Neural progenitor cell (in vitro differentiated cells): ENCODE results near the gene TTYH2. TPM values are rescaled to one million over a fixed set of nuclear protein-coding genes. Genes with fewer than 3 reads are reported as not detected.

Experiments used
- DNase-seq: peaks from one replicate; pipeline ENCODE4 v3.0.0-alpha.2; 2016; ENCODE audit warnings: low spot score
- H2AFZ ChIP-seq: fragments of 200-600 bp; sonication (generic); replicated peaks from 2 replicates; pipeline ENCODE4 v1.6.1; 2016; ENCODE audit warnings: antibody characterized with exemption
- H3F3A ChIP-seq: fragments of 200-600 bp; sonication (generic); 2 replicates; pipeline ENCODE4 v1.6.1; 2016; ENCODE audit warnings: antibody characterized with exemption, low read depth
- H3K27ac ChIP-seq: fragments of 200-600 bp; sonication (generic); 2 replicates; pipeline ENCODE4 v1.5.1; 2016; ENCODE audit warnings: mild to moderate bottlenecking
- H3K27me3 ChIP-seq: fragments of 200-600 bp; sonication (generic); 2 replicates; pipeline ENCODE4 v1.6.1; 2016; ENCODE audit warnings: mild to moderate bottlenecking, moderate library complexity
- H3K36me3 ChIP-seq: fragments of 200-600 bp; sonication (generic); 2 replicates; pipeline ENCODE4 v1.5.1; 2016
- H3K4me1 ChIP-seq: fragments of 200-600 bp; sonication (generic); 2 replicates; pipeline ENCODE4 v1.6.1; 2016; ENCODE audit warnings: mixed run types
- H3K4me2 ChIP-seq: fragments of 200-600 bp; sonication (generic); 2 replicates; pipeline ENCODE4 v1.6.1; 2016
- H3K4me3 ChIP-seq: fragments of 200-600 bp; sonication (generic); 2 replicates; pipeline ENCODE4 v1.5.1; 2016
- H3K79me2 ChIP-seq: fragments of 200-600 bp; sonication (generic); 2 replicates; pipeline ENCODE4 v1.6.1; 2016; ENCODE audit warnings: low read depth
- H3K9ac ChIP-seq: fragments of 200-600 bp; sonication (generic); 2 replicates; pipeline ENCODE4 v1.6.1; 2016
- H3K9me3 ChIP-seq: fragments of 200-600 bp; sonication (generic); 2 replicates; pipeline ENCODE4 v1.5.1; 2016; ENCODE audit warnings: low read depth
- H4K20me1 ChIP-seq: fragments of 200-600 bp; sonication (generic); 2 replicates; pipeline ENCODE4 v1.6.1; 2016; ENCODE audit warnings: low read depth
- H3K27ac Mint-ChIP-seq: 3 replicates; pipeline ENCODE4 v1.8.0; 2021; ENCODE audit warnings: mixed read lengths
- H3K27me3 Mint-ChIP-seq: 2 replicates; pipeline ENCODE4 v1.8.0; 2022; ENCODE audit warnings: low read depth, mild to moderate bottlenecking, inconsistent platforms, moderate library complexity, mixed read lengths; ENCODE audit not compliant: insufficient read depth
- H3K36me3 Mint-ChIP-seq: 3 replicates; pipeline ENCODE4 v1.8.0; 2021; ENCODE audit warnings: mixed read lengths
- H3K4me1 Mint-ChIP-seq: 3 replicates; pipeline ENCODE4 v1.8.0; 2021; ENCODE audit warnings: mixed read lengths
- H3K4me3 Mint-ChIP-seq: 3 replicates; pipeline ENCODE4 v1.8.0; 2021; ENCODE audit warnings: mild to moderate bottlenecking, moderate library complexity, mixed read lengths
- H3K9me3 Mint-ChIP-seq: 3 replicates; pipeline ENCODE4 v1.8.0; 2020; ENCODE audit warnings: mixed read lengths
- CTCF ChIP-seq: fragments of 200-600 bp; sonication (generic); IDR thresholded peaks from 2 replicates; pipeline ENCODE4 v1.5.1; 2017; ENCODE audit warnings: antibody characterized with exemption, mild to moderate bottlenecking
- EZH2 ChIP-seq: fragments of 200-600 bp; sonication (generic); IDR thresholded peaks from 2 replicates; pipeline ENCODE4 v1.6.1; 2017; ENCODE audit warnings: antibody characterized with exemption, mild to moderate bottlenecking, moderate library complexity
- EZH2phosphoT487 ChIP-seq: fragments of 200-600 bp; sonication (generic); IDR thresholded peaks from 2 replicates; pipeline ENCODE4 v1.6.1; 2017; ENCODE audit warnings: antibody characterized with exemption
- total RNA-seq: library from RNA; depleted of rRNA; stranded (reverse); fragments of >200 nt; gene quantifications from 2 replicates; pipeline ENCODE4 v1.2.3, GENCODE V29; 2015; ENCODE audit warnings: low replicate concordance

The TTYH2 gene
- total RNA-seq, 1 donor from 2014 or later: 5.8 TPM

GRCh38 chr17:74252211-74252610 is 38.8 kb downstream of the TTYH2 start:
- H2AFZ ChIP-seq: no peak overlapping the region
- H3K9me3 Mint-ChIP-seq: peaks cover under 1% of the 10 kb centered on the region
- H3K36me3 ChIP-seq: no peaks in the 10 kb centered on the region
- H3K9me3 ChIP-seq: no peaks in the 10 kb centered on the region
- H3K27ac Mint-ChIP-seq: no peak overlapping the region
- no peak overlapping the region for H3K4me3 ChIP-seq
- no peaks in the 10 kb centered on the region for H3K27me3 ChIP-seq
- no peak for DNase-seq
- no peaks in the 10 kb centered on the region for H4K20me1 ChIP-seq
- H3K36me3 Mint-ChIP-seq: peaks cover 10% of the 10 kb centered on the region
- TF ChIP-seq EZH2phosphoT487: no peak
- no peak for TF ChIP-seq CTCF
- TF ChIP-seq EZH2: no peak
- H3K4me2 ChIP-seq: no peak overlapping the region
- peaks cover 11% of the 10 kb centered on the region for H3K27me3 Mint-ChIP-seq
- no peaks in the 10 kb centered on the region for H3F3A ChIP-seq
- H3K4me1 ChIP-seq: peaks cover 9% of the 10 kb centered on the region
- H3K9ac ChIP-seq: no peak overlapping the region
- H3K27ac ChIP-seq: no peak overlapping the region
- H3K4me1 Mint-ChIP-seq: peaks cover 14% of the 10 kb centered on the region
- H3K79me2 ChIP-seq: no peaks in the 10 kb centered on the region
- H3K4me3 Mint-ChIP-seq: no peak overlapping the region

- Histone ChIP-seq H3K4me1 (peaks cover 9% of the 10 kb centered on the region), H2AFZ (no peak overlapping the region), H3K4me3 (no peak overlapping the region), H3K9ac (no peak overlapping the region), H3F3A (no peaks in the 10 kb centered on the region), H3K4me2 (no peak overlapping the region), H3K36me3 (no peaks in the 10 kb centered on the region), H3K27ac (no peak overlapping the region), H3K27me3 (no peaks in the 10 kb centered on the region), H3K9me3 (no peaks in the 10 kb centered on the region), H4K20me1 (no peaks in the 10 kb centered on the region), H3K79me2 (no peaks in the 10 kb centered on the region)
- peaks cover 11% of the 10 kb centered on the region for H3K27me3 Mint-ChIP-seq
- DNase-seq: no peak
- H3K9me3 Mint-ChIP-seq: no peaks in the 10 kb centered on the region
- no peak overlapping the region for H3K4me3 Mint-ChIP-seq
- no peak overlapping the region for H3K27ac Mint-ChIP-seq
- TF ChIP-seq EZH2phosphoT487 (no peak), CTCF (no peak), EZH2 (no peak)
- H3K4me1 Mint-ChIP-seq: peaks cover 14% of the 10 kb centered on the region
- peaks cover 8% of the 10 kb centered on the region for H3K36me3 Mint-ChIP-seq
These were observed 39.7 kb downstream of the TTYH2 start for GRCh38 chr17:74253036-74253435.

DNA sequence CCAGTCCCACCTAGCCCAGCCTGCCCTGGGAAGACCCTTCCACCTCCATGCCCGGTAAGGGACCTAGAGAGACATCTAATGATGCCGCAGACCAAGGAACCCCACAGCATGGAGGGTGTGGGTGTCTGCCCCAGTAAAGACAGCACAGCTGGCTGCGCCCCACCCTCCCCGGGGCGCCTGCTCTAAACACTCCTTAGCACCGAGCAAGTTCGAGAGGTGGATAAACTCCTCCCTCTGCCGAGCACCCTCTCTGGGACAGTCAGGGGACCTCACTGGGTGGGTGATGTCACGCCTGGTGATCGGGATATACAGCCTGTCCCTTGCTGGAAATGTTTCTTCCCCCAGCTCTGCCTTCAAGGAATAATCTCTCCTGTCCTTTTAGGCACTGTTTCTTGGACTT is 43.9 kb downstream of the TTYH2 start:
- H3K36me3 Mint-ChIP-seq: peaks cover 3% of the 10 kb centered on the region
- Histone ChIP-seq H3K79me2 (no peaks in the 10 kb centered on the region), H3K27me3 (peaks cover 7% of the 10 kb centered on the region), H3K27ac (no peak overlapping the region), H3F3A (peaks cover 15% of the 10 kb centered on the region), H2AFZ (no peak overlapping the region), H3K36me3 (no peaks in the 10 kb centered on the region), H3K4me1 (peaks cover 23% of the 10 kb centered on the region), H3K4me3 (no peak overlapping the region), H4K20me1 (peaks cover 3% of the 10 kb centered on the region), H3K4me2 (no peak overlapping the region), H3K9me3 (no peaks in the 10 kb centered on the region), H3K9ac (no peak overlapping the region)
- H3K9me3 Mint-ChIP-seq: no peaks in the 10 kb centered on the region
- peaks cover 7% of the 10 kb centered on the region for H3K27me3 Mint-ChIP-seq
- no peak overlapping the region for H3K27ac Mint-ChIP-seq
- TF ChIP-seq EZH2 (no peak), EZH2phosphoT487 (no peak), CTCF (no peak)
- peaks cover 26% of the 10 kb centered on the region for H3K4me1 Mint-ChIP-seq
- no peak for DNase-seq
- no peak overlapping the region for H3K4me3 Mint-ChIP-seq
